ENCODE data around the gene STOML1. TPM values are rescaled to one million over a fixed set of nuclear protein-coding genes. Genes with fewer than 3 reads are reported as not detected.

STOML1 gene
- total RNA-seq, 1 donor from 2014 or later, result 9.7 TPM

DNA sequence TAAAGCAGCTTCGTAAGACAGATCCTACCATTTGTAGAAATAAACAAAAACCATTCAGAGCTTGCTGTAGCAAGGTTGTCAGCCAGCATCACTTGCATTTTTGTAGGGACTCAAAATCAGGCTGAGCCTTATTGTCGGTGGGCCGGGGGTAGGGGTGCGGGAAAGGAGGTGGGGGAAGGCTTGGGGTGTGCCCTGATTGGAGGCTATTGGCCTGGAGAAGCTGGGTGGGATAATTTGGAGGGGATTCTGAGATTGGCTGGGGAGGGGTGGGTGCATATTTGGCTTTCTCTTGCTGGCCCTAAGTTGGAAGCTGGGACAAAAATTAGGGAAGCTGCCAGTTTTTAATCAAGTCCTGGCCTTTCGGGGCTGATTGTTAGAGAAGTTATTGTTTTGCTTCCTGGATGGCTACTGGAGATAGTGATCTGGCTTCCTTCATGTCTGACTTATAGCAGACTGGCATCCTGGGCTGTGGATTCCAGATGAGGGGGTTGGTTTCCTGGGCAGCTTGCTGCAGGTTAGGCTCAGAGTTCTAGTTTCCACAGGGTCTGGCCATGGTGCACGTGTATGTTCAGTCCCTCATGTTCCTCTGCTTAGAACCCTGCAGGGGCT, 22.8 kb downstream of the STOML1 start:
- no peaks in the 10 kb centered on the region for H3K36me3 Mint-ChIP-seq (ENCODE audit: low read depth)
- H3K4me3 Mint-ChIP-seq, result no peak overlapping the region
- H3K27ac Mint-ChIP-seq (ENCODE audit: unreplicated experiment), result peak overlapping the region; percentile 64
- no peaks in the 10 kb centered on the region for H3K9me3 Mint-ChIP-seq
- peaks cover 26% of the 10 kb centered on the region for H3K4me1 Mint-ChIP-seq
- peaks cover 6% of the 10 kb centered on the region for H3K27me3 Mint-ChIP-seq (ENCODE audit: low read depth)
- no peak for TF ChIP-seq CTCF (conservative IDR thresholded peaks at IDR 0.05)
- DNase-seq (ENCODE audit: low read depth, low spot score), result no peak

GRCh38 chr15:73968461-73968860, 23.6 kb downstream of the STOML1 start:
- peaks cover 26% of the 10 kb centered on the region for H3K4me1 Mint-ChIP-seq
- DNase-seq (ENCODE audit: low read depth, low spot score), result no peak
- H3K27me3 Mint-ChIP-seq (ENCODE audit: low read depth), result peaks cover 6% of the 10 kb centered on the region
- H3K36me3 Mint-ChIP-seq (ENCODE audit: low read depth), result no peaks in the 10 kb centered on the region
- H3K27ac Mint-ChIP-seq (ENCODE audit: unreplicated experiment), result no peak overlapping the region
- no peak for TF ChIP-seq CTCF (conservative IDR thresholded peaks at IDR 0.05)
- no peaks in the 10 kb centered on the region for H3K9me3 Mint-ChIP-seq
- H3K4me3 Mint-ChIP-seq, result no peak overlapping the region

DNA sequence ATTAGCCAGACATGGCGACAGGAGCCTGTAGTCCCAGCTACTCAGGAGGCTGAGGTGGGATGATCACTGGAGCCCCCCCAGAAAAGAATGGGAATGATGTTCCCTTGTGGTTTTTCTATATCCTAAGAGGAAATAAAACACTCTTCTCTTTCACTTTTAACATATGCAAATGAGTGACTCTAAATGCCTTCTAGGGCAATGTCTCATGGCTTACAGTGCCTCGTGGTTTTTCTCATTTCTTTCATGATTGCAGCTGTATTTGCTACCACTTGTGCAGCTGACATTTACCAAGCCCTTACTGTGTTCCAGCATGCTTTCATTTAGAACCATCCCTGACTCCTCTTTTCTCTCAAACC, 26.4 kb downstream of the STOML1 start:
- no peak for TF ChIP-seq CTCF (conservative IDR thresholded peaks at IDR 0.05)
- Mint-ChIP-seq H3K27ac (ENCODE audit: unreplicated experiment) (no peak overlapping the region), H3K4me3 (no peak overlapping the region)

DNA sequence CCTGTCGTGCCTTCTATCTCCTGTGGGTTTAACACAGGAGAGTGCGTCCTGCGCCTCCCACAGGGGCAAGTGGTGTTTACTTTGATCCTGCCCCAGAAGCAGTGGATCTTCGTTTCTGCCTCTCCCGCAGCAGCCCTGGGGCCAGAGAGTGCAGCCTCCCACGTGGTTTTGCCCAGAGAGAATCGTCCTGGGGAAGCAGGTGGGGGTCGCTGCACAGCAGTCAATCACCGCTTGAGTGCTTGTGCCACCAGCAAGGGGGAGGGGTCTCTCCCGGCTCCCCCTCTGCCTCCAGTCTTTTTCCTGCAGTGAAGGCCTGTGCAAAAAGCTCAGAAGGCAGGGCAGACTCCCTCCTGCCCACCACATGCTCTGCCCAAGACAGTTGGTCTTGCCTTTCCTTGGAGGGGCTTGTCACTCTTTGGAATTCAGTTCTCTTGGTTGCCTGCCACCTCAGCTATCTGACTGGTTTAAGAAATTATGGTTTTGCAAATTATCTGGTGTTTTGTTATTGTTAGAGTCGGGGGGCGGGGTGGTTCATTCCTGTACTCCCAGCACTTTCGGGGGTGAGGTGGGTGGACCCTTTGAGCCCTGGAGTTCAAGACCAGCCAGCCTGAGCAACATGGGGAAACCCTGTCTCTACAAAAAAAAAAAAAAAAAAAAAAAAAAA, 26.9 kb downstream of the STOML1 start:
- Mint-ChIP-seq H3K4me3 (no peak overlapping the region), H3K27me3 (ENCODE audit: low read depth) (no peaks in the 10 kb centered on the region), H3K27ac (ENCODE audit: unreplicated experiment) (peak overlapping the region; percentile 30), H3K4me1 (peaks cover 22% of the 10 kb centered on the region), H3K9me3 (no peaks in the 10 kb centered on the region), H3K36me3 (ENCODE audit: low read depth) (no peaks in the 10 kb centered on the region)
- TF ChIP-seq CTCF (conservative IDR thresholded peaks at IDR 0.05), result peak; percentile 31
- DNase-seq (ENCODE audit: low read depth, low spot score), result no peak

More for the DNA sequence above, 26.4 kb downstream of the STOML1 start:
- H3K36me3 Mint-ChIP-seq (ENCODE audit: low read depth), result no peaks in the 10 kb centered on the region
- no peaks in the 10 kb centered on the region for H3K9me3 Mint-ChIP-seq
- H3K27me3 Mint-ChIP-seq (ENCODE audit: low read depth), result no peaks in the 10 kb centered on the region
- DNase-seq (ENCODE audit: low read depth, low spot score), result no peak
- peaks cover 22% of the 10 kb centered on the region for H3K4me1 Mint-ChIP-seq

DNA sequence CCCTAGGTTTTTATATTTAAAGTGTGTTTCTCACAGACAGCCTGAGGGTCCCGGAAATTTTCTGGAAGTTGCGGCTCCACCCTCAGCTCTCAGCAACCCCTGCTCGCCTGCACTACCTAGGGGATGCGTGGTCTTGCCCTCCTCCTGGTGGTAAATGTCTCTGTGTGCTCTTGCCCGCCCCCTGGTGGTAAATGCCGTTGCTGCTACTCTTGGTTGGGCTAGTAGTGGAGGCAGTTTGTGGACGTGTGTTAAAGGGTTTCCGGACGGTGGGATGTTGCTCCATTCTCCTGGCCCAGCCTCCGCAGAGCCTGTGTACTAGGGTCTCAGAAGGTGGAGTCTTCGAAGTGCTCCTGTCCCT, 27.4 kb downstream of the STOML1 start:
- TF ChIP-seq CTCF (conservative IDR thresholded peaks at IDR 0.05), result peak; percentile 91
- no peaks in the 10 kb centered on the region for H3K27me3 Mint-ChIP-seq (ENCODE audit: low read depth)

More for the DNA sequence above, 27.4 kb downstream of the STOML1 start:
- H3K9me3 Mint-ChIP-seq, result no peaks in the 10 kb centered on the region
- H3K4me1 Mint-ChIP-seq, result peaks cover 22% of the 10 kb centered on the region
- H3K4me3 Mint-ChIP-seq, result no peak overlapping the region
- H3K36me3 Mint-ChIP-seq (ENCODE audit: low read depth), result no peaks in the 10 kb centered on the region
- H3K27ac Mint-ChIP-seq (ENCODE audit: unreplicated experiment), result peak overlapping the region; percentile 30
- peak; percentile 90 for DNase-seq (ENCODE audit: low read depth, low spot score)

Measured in neural crest cell (in vitro differentiated cells).